GM23338 (cell line): ENCODE measurements around the gene SEM1. TPM values are rescaled to one million over a fixed set of nuclear protein-coding genes. Genes with fewer than 3 reads are reported as not detected.

Experiments used
- ATAC-seq: fragments of 200-7000 bp; cut with Tn5 transposase; 3 replicates; pipeline ENCODE4 v1.9.1; 2020
- DNase-seq: peaks from one replicate; pipeline ENCODE4 v3.0.0-alpha.2; 2015; ENCODE audit warnings: low spot score
- H2AFZ ChIP-seq: fragments of 200-600 bp; sonication (generic); 2 replicates; pipeline ENCODE4 v1.8.0; 2016; ENCODE audit warnings: antibody characterized with exemption, mild to moderate bottlenecking, moderate library complexity
- H3F3A ChIP-seq: fragments of 200-600 bp; sonication (generic); replicated peaks from 2 replicates; pipeline ENCODE4 v1.8.0; 2017; ENCODE audit warnings: antibody characterized with exemption, mixed run types, low read depth
- H3K27ac ChIP-seq: fragments of 200-600 bp; sonication (generic); 2 replicates; pipeline ENCODE4 v1.6.1; 2016; ENCODE audit warnings: low read depth
- H3K27me3 ChIP-seq: fragments of 200-600 bp; sonication (generic); 2 replicates; pipeline ENCODE4 v1.8.0; 2016; ENCODE audit warnings: mild to moderate bottlenecking, mixed run types, moderate library complexity; ENCODE audit not compliant: insufficient read depth
- H3K36me3 ChIP-seq: fragments of 200-600 bp; sonication (generic); 2 replicates; pipeline ENCODE4 v1.8.0; 2016; ENCODE audit warnings: mild to moderate bottlenecking; ENCODE audit not compliant: insufficient read depth
- H3K4me1 ChIP-seq: fragments of 200-600 bp; sonication (generic); 2 replicates; pipeline ENCODE4 v1.8.0; 2016; ENCODE audit warnings: mild to moderate bottlenecking, moderate library complexity; ENCODE audit not compliant: insufficient read depth
- H3K4me2 ChIP-seq: fragments of 200-600 bp; sonication (generic); 2 replicates; pipeline ENCODE4 v1.7.1; 2017; ENCODE audit warnings: mixed run types
- H3K4me3 ChIP-seq: fragments of 200-600 bp; sonication (generic); 2 replicates; pipeline ENCODE4 v1.6.1; 2016; ENCODE audit warnings: mixed run types
- H3K79me2 ChIP-seq: fragments of 200-600 bp; sonication (generic); replicated peaks from 2 replicates; pipeline ENCODE4 v1.8.0; 2017; ENCODE audit warnings: mild to moderate bottlenecking; ENCODE audit not compliant: insufficient read depth
- H3K9me2 ChIP-seq: fragments of 200-600 bp; sonication (generic); 2 replicates; pipeline ENCODE4 v1.8.0; 2017; ENCODE audit not compliant: insufficient read depth
- H4K20me1 ChIP-seq: fragments of 200-600 bp; sonication (generic); replicated peaks from 2 replicates; pipeline ENCODE4 v1.8.0; 2017; ENCODE audit warnings: mild to moderate bottlenecking; ENCODE audit not compliant: insufficient read depth
- H3K27ac Mint-ChIP-seq: 2 replicates; pipeline ENCODE4 v1.8.0; 2020; ENCODE audit warnings: inconsistent platforms, mild to moderate bottlenecking, moderate library complexity, mixed read lengths
- H3K27me3 Mint-ChIP-seq: 3 replicates; pipeline ENCODE4 v1.8.0; 2022; ENCODE audit warnings: low read depth, mild to moderate bottlenecking, moderate library complexity, mixed read lengths, inconsistent platforms; ENCODE audit not compliant: insufficient read depth, poor library complexity
- H3K36me3 Mint-ChIP-seq: 3 replicates; pipeline ENCODE4 v1.8.0; 2021; ENCODE audit warnings: low read depth, mild to moderate bottlenecking, inconsistent platforms, moderate library complexity, mixed read lengths
- H3K4me1 Mint-ChIP-seq: 3 replicates; pipeline ENCODE4 v1.8.0; 2020; ENCODE audit warnings: mild to moderate bottlenecking, inconsistent platforms, mixed read lengths
- H3K4me3 Mint-ChIP-seq: 3 replicates; pipeline ENCODE4 v1.8.0; 2021; ENCODE audit warnings: moderate library complexity, mild to moderate bottlenecking, inconsistent platforms, mixed read lengths
- H3K9me3 Mint-ChIP-seq: 3 replicates; pipeline ENCODE4 v1.8.0; 2020; ENCODE audit warnings: moderate library complexity, mild to moderate bottlenecking, inconsistent platforms, mixed read lengths
- CREB1 ChIP-seq: fragments of 250-450 bp; sonication (Bioruptor Pico); IDR thresholded peaks from 2 replicates; pipeline ENCODE4 v1.5.0; 2020; ENCODE audit warnings: low read depth, mild to moderate bottlenecking, moderate library complexity
- CTCF ChIP-seq, 2 experiments: fragments of 200-600 bp in 1 of 2; sonication (generic) in 1 of 2; conservative IDR thresholded peaks; 2 replicates each; pipeline versions ENCODE4 v1.5.1 to v1.6.1; 2016 to 2017; ENCODE audit warnings: antibody characterized with exemption in 2 of 2, low read depth in 2 of 2, mild to moderate bottlenecking in 2 of 2, moderate library complexity in 1 of 2
- EZH2phosphoT487 ChIP-seq: fragments of 200-600 bp; sonication (generic); IDR thresholded peaks from one replicate; pipeline ENCODE4 v1.8.1; 2018; ENCODE audit warnings: antibody characterized with exemption; ENCODE audit not compliant: unreplicated experiment
- POLR2AphosphoS5 ChIP-seq: IDR thresholded peaks from 2 replicates; pipeline ENCODE4 v1.6.1; 2016; ENCODE audit warnings: antibody characterized with exemption, low read depth
- REST ChIP-seq: IDR thresholded peaks from one replicate; pipeline ENCODE4 v1.6.1; 2018; ENCODE audit warnings: antibody characterized with exemption; ENCODE audit not compliant: unreplicated experiment
- STAT1 ChIP-seq: IDR thresholded peaks from one replicate; pipeline ENCODE4 v1.6.1; 2016; ENCODE audit warnings: antibody characterized with exemption; ENCODE audit not compliant: unreplicated experiment
- ZNF114 ChIP-seq: fragments of 250-450 bp; sonication (Bioruptor Pico); IDR thresholded peaks from 2 replicates; pipeline ENCODE4 v1.5.0; 2020; ENCODE audit warnings: mild to moderate bottlenecking, moderate library complexity
- ZNF331 ChIP-seq: fragments of 250-450 bp; sonication (Bioruptor Pico); IDR thresholded peaks from 2 replicates; pipeline ENCODE4 v1.5.0; 2020; ENCODE audit warnings: low read depth, mild to moderate bottlenecking, moderate library complexity
- polyA plus RNA-seq: library from polyadenylated mRNA; unstranded; fragments of >200 nt; fragmentation: Nextera tagmentation; extraction: Ambion mirVana; gene quantifications from 2 replicates; pipeline ENCODE4 v1.2.1, GENCODE V29; 2016
- total RNA-seq: library from RNA; depleted of rRNA; stranded (reverse); fragments of >200 nt; shearing (Covaris generic); gene quantifications from 2 replicates; pipeline ENCODE4 v1.2.3, GENCODE V29; 2014

The SEM1 gene
- total and polyA plus RNA-seq, 2 experiments from 2014 or later = 71.7 to 1,042 TPM

- TF ChIP-seq ZNF331 (CRISPR knock-in tag) (no peak), EZH2phosphoT487 (no peak), REST (no peak), CREB1 (CRISPR knock-in tag) (no peak), CTCF (conservative IDR thresholded peaks at IDR 0.05; ENCODE audit: low read depth in 2 of 2) (no peak), STAT1 (no peak)
These were observed 774 bp downstream of the SEM1 start (continued) for GRCh38 chr7:96708872-96709271.

- H3K27ac Mint-ChIP-seq = no peak overlapping the region
- H3K9me3 Mint-ChIP-seq = peaks cover 18% of the 10 kb centered on the region
- no peaks in the 10 kb centered on the region for H3F3A ChIP-seq
- H3K27ac ChIP-seq = no peak overlapping the region
- H2AFZ ChIP-seq = no peak overlapping the region
- H3K4me2 ChIP-seq = peak overlapping the region; percentile 91
- peaks cover 6% of the 10 kb centered on the region for H3K27me3 Mint-ChIP-seq
- no peaks in the 10 kb centered on the region; the same call in 2 of the 3 replicates for H3K4me1 Mint-ChIP-seq
- peak overlapping the region; percentile 94 for H3K4me3 Mint-ChIP-seq
- no peaks in the 10 kb centered on the region for H3K36me3 ChIP-seq
- DNase-seq (no peak), ATAC-seq (no peak)
- peaks cover 24% of the 10 kb centered on the region for H4K20me1 ChIP-seq
- H3K9me2 ChIP-seq = no peaks in the 10 kb centered on the region
- peaks cover 15% of the 10 kb centered on the region; the same call in 1 of the 2 replicates for H3K4me1 ChIP-seq
- peaks cover 61% of the 10 kb centered on the region for H3K79me2 ChIP-seq
- no peaks in the 10 kb centered on the region for H3K27me3 ChIP-seq
- H3K4me3 ChIP-seq = peak overlapping the region; percentile 86
- peaks cover 22% of the 10 kb centered on the region; the same call in 2 of the 3 replicates for H3K36me3 Mint-ChIP-seq
- TF ChIP-seq ZNF114 = no peak
- TF ChIP-seq POLR2AphosphoS5 = no peak
These were observed 1.5 kb downstream of the SEM1 start for GRCh38 chr7:96707901-96708774.
